ENCODE results near the gene BCL7A. TPM values are rescaled to one million over a fixed set of nuclear protein-coding genes. Genes with fewer than 3 reads are reported as not detected.

The BCL7A gene
- total RNA-seq, 1 donor from 2014 or later: 11.4 TPM

- no peaks in the 10 kb centered on the region for H3K9me3 ChIP-seq
- peak; percentile 61 for DNase-seq
- ATAC-seq: peak; percentile 59
- peaks cover 34% of the 10 kb centered on the region for H3K4me1 ChIP-seq
- H3K27ac ChIP-seq: peak overlapping the region; percentile 87
- peak overlapping the region; percentile 81 for H3K4me3 ChIP-seq
- H3K36me3 ChIP-seq: peaks cover 14% of the 10 kb centered on the region
- intact Hi-C loops (cut with DNase I): no loop called here
- TF ChIP-seq CTCF (IDR thresholded peaks at IDR 0.05): no peak
- H3K27me3 ChIP-seq: no peaks in the 10 kb centered on the region
Observed at GRCh38 chr12:122080149-122081082, 58.7 kb downstream of the BCL7A start.

DNA sequence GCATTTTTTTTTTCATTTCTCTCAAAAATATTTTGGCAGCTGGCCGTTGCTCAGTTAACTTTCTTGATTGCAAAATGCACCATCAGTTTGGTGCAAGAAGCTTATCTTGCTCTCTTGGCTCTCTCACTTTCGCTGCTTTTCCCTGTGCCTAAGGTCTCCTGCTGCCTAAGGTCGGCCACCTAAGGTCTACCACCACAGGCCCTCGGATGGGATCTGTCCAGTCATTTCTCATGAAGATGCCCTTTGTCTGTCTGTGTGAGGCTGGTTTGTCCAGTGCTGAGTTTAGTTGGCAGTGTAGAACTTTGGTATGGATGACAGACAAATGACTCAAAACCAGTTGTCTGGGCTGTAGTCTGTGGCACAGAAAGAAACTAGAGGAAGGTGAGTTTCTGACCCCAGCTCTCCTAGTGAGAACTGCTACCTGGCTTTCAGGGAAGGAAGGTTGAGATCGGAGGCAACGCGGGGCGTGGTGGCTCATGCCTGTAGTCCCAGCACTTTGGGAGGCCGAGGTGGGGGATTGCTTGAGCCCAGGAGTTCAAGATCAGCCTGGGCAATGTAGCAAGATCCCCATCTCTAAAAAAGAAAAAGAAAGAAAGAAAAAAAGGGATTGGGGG lies 59.5 kb downstream of the BCL7A start:
- peaks cover 39% of the 10 kb centered on the region for H3K4me1 ChIP-seq
- no peak for TF ChIP-seq CTCF (IDR thresholded peaks at IDR 0.05)
- H3K27me3 ChIP-seq: no peaks in the 10 kb centered on the region
- H3K4me3 ChIP-seq: peak overlapping the region; percentile 81
- H3K27ac ChIP-seq: peak overlapping the region; percentile 87
- peaks cover 19% of the 10 kb centered on the region for H3K36me3 ChIP-seq
- H3K9me3 ChIP-seq: no peaks in the 10 kb centered on the region
- no peak for ATAC-seq
- intact Hi-C loops (cut with DNase I): no loop called here
- DNase-seq: no peak

DNA sequence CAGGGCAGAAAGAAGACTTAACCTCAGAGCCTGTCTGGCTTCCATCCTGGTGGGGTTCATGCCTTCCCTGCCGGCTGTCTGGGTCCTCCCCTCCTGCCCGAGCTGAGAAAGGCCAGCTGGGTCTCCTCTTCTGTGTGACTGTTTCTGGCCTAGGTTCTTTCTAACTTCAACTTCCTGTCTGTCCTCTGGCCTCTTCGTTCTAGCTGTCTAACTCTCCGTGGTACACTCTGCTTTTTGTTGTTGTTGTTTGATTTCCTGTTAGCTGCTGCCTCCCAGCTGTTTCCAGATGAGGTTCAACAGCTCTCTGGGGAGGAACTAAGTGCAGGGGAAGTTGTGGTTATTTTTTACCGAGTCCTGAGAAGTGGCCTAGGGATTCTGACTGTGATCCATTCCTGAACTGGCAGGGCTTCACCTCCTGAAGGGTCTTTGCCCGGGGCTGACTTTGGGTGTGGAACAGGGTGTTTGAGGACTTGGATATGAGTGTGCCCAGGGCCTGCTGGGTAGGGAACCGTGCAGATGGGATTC lies 60.1 kb downstream of the BCL7A start:
- ATAC-seq (peak; percentile 42), DNase-seq (peak; percentile 67)
- Histone ChIP-seq H3K36me3 (peaks cover 19% of the 10 kb centered on the region), H3K9me3 (no peaks in the 10 kb centered on the region), H3K4me3 (peak overlapping the region; percentile 81), H3K27ac (peak overlapping the region; percentile 87), H3K27me3 (no peaks in the 10 kb centered on the region), H3K4me1 (peaks cover 43% of the 10 kb centered on the region)
- no peak for TF ChIP-seq CTCF (IDR thresholded peaks at IDR 0.05)
- intact Hi-C loops (cut with DNase I): no loop called here

DNA sequence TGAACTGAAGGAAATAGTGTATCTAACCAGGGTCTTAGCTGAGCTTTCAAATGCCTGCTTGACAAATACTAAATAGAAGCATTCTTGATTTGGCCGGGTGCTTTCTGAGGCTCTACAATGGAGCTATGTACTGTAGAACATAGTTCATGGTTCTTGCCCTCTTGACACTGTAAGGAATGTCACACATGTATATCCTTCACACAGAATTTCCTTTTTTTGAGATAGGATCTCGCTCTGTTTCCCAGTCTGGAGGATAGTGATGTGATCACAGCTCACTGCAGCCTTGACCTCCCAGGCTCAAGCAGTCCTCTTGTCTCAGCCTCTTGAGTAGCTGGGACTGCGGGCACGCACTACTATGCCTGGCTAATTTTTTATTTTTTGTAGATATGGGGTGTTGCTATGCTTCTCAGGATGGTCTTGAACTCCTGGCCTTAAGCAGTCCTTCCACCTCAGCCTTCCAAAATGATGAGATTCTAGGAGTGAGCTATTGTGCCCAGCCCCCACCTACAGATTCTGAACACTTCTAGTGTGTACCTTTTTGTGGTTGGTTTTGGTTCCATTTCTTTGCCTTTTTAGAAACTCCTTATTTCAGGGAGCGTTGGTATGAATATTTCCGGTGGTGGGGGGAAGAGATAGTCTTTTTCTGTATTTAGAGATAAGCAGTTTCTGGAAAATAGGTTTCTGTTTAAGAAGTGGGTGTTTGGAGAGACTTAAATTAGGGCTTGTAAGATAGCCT lies 61.1 kb downstream of the BCL7A start:
- peak overlapping the region; percentile 81 for H3K4me3 ChIP-seq
- ATAC-seq: no peak
- intact Hi-C loops (cut with DNase I): no loop called here
- no peaks in the 10 kb centered on the region for H3K9me3 ChIP-seq
- peaks cover 19% of the 10 kb centered on the region for H3K36me3 ChIP-seq
- no peak for TF ChIP-seq CTCF (IDR thresholded peaks at IDR 0.05)
- no peaks in the 10 kb centered on the region for H3K27me3 ChIP-seq
- H3K4me1 ChIP-seq: peaks cover 46% of the 10 kb centered on the region
- peak; percentile 22 for DNase-seq
- H3K27ac ChIP-seq: peak overlapping the region; percentile 87

GRCh38 chr12:122084857-122085405 lies 63.2 kb downstream of the BCL7A start:
- DNase-seq: no peak

More at GRCh38 chr12:122084857-122085405, 63.2 kb downstream of the BCL7A start:
- intact Hi-C loops (cut with DNase I): no loop called here
- ATAC-seq: no peak
- peaks cover 55% of the 10 kb centered on the region for H3K4me1 ChIP-seq
- no peak overlapping the region for H3K27ac ChIP-seq
- TF ChIP-seq CTCF (IDR thresholded peaks at IDR 0.05): no peak
- H3K36me3 ChIP-seq: peaks cover 19% of the 10 kb centered on the region
- H3K9me3 ChIP-seq: no peaks in the 10 kb centered on the region
- H3K4me3 ChIP-seq: no peak overlapping the region
- no peaks in the 10 kb centered on the region for H3K27me3 ChIP-seq

Data from upper lobe of right lung (tissue), 1 donor.